NCI-H446 treated with DMSO at 0.1 percent for 48 hours (cell line): Measurements from ENCODE around the gene KLF15.
"Not testable (repeated sequence)": the region's sequence is repeated elsewhere in the genome, so short reads cannot be mapped to it uniquely, and the experiment has no call there.

Experiments used
- DNase-seq: peaks from one replicate; lab custom pipeline; 2025; lab: John Stamatoyannopoulos, UW

KLF15 gene

DNA sequence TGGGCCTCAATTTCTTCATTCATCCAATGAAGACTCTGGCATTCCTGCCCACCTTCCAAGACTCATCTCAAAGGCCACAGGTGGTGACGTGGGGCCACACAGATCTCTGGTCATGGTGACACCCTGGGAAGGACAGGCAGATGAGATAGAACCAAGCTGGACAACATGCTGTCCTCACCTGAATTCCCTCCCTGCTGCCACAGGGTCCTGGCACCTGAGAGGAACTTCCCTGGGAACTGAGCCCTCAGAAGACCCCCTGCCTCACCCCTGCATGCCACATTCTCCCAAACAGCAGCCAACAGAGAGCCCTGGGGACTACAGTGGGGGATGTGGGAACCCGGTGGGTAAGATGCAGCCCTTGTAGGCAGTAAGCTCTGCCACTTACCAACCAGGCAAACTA is 10.7 kb downstream of the KLF15 start:
- DNase-seq: no peak

DNA sequence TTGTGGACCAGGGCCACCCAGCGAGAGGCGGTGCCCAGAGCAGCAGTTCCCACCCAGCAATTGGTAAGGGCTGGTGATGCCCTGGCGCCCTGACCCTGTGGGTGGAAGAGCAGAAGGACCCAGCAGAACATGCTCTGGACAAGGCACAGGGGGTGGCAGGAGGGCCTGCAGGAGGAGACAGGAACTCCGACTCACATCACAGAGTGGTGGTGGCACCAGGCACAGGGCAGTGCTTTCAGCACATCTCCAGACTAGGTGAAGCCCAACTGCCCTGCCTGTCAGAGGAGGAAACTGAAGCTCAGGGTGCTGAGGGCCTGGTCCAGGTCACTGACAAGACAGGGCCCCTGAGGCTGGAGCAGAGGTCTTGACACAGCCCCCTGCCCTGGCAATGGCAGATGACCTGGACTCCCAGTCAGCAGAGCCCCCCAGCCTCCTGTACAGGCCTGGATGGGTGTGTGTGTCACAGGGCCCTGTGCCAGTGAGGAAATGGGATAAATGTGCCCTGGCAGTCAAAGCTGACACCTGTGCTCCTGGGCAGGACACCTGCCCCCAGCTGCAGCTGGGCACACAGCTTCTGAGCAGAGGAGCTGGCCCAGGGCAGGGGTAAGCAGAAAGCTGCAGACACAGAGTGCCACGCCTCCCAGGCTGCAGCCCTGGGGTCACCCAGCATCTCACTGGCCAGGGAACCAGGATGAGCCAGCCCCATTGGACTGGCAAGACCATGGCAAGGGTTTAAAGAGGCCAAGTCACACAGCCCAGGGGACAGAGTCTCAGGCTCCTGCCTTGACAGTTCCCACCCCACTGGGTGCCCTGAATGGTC is 11.4 kb downstream of the KLF15 start:
- no peak for DNase-seq

DNA sequence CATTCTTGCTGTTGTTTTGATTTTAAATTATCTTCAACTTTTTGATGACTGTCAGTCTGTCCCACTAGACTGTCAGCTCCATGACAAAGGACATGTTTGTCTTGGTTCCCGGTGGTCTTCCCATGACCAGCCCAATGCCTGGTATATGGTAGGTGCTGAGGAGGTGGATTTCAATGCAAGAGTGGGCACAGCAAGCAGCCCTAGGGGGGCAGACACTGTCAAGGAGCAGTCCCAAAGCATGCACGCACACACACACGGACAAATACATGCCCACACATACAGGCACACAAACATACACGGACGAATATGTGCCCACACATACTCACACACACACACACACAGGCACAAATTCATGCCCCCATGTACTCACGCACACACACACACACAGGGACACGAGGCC is 12.0 kb downstream of the KLF15 start:
- DNase-seq: no peak

DNA sequence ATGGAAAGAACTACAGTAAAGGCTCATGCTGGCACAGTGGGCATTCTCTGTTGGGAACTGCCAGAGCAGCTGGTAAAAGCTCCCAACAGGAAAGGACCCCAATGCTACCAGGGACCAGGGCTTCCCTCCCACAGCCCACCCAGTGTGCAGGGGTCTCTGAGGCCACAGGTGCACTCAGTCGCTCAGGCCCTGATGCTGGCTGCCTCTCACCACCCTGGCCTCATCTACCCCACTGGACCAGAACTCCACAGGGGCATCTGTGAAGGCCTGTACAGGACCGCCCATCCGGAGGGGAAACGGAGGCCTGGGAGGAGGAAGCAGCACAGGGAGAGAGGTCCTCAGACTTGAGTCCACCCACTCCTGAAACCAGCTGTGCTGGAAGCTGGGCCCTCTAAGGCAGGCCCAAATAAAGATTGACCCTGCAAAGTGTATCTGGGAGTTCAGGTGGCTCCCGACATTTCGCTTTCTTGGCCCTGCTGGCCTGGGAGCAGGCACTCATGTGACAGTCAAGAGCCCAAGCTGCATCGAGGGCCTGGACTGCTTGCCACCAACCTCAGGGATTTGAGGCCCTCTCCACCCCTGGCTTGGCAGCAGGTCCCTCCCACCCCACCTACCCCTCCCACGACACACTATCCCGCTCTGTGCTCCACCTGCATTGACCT is 12.7 kb downstream of the KLF15 start:
- DNase-seq: no peak

DNA sequence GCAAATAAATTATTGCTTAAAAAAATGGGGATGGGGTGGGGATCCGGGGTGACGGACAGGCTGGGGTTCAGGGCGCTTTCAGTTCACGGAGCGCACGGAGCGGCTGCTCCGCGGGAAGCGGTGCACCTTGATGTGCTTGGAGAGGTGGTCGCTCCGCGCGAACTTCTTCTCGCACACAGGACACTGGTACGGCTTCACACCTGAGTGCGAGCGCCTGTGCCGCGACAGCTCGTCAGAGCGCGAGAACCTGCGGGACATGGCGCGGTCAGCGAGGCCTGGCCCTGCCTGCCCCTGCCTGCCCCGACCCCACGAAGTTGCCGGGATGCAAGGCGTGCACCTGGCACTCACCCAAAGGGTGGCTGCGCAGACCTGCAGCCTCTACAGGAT is 13.6 kb downstream of the KLF15 start:
- no peak for DNase-seq

DNA sequence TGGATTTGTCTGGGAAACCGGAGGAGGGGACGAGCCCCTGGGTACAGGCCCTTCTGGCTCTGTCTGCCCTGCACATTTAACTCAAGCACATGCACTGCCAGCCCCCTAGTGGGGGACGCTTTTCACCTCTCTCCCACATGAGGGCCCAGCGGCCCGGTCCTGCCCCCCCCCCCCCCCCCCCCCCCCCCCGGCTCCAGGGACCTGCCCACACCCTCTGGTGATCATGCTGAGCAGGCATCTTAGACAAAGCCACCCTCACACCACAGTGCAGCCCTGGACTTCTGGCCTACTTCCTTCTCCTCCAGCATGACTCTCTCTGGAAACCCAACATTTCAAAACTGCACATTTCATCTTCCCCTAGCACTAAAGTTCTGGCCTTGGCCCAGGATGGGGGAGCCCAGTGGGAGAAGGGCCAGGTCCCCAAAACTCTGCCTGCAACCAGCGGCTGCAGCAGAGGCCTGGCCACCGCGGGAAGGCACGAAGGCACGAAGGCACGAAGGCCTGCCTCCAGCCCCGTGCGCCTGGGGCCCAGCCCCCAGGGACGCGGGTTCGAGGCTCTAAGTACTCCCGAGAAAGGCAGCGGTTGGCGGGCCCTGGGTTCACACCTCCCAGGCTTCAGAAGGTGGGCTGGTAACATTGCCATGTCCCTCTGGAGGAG is 14.1 kb downstream of the KLF15 start:
- no peak for DNase-seq

DNA sequence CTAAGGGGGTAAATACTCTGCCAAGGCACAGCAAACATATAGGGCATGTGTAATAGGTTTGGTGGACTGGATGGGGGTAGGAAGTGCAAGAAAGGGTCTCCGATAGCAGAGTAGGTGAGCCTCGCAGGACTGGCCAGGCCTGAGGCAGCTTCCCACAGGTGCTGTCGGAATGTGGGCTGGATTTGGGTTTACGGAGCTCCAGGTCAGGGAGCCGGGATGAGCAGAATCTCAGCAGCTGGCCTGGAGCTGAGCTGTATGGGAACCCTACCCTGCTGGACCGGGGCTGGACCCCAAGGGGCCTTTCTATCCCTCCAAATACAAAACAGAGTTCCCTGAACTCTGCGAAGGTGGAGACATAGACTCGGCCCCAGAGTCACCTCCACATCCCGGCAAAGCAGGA is 15.0 kb downstream of the KLF15 start:
- no peak for DNase-seq

DNA sequence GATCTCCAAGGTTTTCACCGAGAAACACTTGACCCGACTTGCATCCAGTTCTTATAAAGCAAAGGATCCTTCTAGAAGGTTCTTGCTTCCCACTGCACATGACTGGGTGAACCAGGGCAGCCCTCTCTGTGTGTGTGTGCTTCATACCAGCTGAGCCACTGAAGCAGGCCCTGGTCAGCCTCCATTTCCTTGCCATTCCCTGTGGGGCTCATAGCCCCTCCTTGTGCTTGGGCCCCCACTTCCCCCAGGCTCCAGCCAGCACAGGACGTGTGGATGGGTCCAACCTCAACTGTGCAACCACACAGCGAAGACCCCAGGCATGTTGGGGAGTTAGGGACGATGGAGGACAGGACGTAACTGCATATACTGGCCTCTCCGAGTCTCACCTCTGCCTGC is 15.5 kb downstream of the KLF15 start:
- DNase-seq: no peak

DNA sequence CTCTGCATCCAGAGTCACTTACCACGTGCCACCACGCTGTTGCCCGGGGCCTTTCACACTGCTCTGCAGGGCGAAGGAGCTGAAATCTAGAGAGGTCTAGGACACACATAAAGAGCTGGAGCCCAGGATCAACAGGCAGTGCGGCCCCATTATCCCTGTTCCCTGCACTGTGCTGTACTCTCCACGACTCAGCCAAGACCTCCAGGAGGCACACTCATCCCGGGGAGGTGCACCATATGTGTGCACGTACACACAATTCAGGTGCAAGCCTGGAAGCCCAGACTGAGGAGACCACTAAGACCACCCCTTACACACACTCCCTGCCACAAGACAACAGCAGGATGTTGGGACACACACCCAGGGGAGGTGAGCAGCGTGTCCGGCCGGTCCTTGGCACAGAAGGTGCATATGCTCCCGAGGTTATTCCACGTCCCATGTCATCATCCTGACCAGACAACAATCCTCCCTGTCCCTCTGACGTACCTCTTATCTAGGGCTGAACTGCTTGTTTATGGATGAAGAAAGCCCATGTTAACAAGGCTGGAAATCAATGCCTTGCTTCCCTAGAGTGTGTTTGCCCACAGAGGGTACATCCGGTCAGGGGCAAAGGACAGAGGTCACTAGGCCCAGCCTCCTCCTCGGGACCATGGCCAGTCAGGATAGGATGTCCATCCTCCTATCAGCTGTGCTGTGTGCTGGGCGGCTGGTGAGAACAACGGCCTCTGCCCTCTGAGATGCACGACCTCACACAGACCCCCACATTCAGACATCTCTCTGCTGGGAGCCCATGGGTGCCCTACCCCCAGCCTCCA is 16.1 kb downstream of the KLF15 start:
- no peak for DNase-seq

DNA sequence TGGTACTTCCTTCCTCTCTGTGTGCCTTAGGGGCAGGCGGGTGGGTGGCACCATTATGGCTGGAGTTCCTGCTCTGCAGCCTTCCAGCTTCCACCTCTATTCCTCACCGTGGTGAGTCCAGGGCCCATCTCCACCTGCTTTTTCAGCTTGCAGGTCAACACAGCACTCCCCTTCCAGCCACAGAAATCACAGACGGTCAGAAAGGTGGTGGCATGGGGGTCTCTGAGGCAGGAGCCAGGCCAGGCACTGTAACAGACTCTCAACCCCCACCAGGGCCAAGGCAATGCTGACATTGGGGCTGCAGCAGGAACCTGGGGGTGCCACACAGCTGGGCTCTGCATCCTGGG is 16.6 kb downstream of the KLF15 start:
- DNase-seq: no peak

DNA sequence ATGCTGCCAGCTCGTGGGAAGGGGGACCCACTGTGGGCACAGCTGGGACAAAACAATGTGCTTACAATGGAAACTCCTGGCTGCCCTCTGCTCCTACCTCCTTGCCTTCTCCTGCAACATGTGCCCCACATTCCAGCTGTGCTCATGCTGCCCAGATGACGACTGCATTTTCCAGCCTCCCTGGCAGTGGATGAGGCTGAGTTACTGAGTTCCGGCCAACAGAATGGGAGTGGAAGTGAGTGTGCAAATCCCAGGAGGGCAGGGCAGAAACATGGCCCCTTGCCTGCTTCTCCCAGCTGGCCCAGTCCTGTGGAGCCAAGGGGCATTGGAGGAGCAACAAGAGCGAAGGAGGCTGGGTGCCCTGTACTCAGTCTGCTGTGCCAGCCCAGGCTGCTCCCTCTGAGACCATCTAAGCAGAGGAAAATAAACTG is 17.1 kb downstream of the KLF15 start:
- no peak for DNase-seq

DNA sequence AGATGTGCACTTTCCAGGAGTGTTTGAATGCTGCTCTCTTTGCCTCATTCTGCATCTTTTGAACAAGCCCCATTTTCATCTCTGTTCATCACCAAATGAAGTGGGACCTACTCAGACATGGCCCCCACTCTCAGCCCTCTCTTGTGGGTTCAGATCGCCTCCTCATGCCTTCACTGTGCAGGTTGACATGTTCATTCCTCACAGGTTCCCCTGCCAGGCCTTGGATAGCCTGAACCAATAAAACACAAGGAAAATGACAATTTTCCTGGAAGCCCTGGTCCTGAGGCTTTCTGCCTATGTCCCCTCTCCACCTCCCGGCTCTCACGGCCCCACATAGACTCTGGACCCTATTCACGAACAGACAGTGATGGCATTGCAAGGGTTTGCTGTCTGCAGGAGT is 17.7 kb downstream of the KLF15 start:
- DNase-seq: no peak

DNA sequence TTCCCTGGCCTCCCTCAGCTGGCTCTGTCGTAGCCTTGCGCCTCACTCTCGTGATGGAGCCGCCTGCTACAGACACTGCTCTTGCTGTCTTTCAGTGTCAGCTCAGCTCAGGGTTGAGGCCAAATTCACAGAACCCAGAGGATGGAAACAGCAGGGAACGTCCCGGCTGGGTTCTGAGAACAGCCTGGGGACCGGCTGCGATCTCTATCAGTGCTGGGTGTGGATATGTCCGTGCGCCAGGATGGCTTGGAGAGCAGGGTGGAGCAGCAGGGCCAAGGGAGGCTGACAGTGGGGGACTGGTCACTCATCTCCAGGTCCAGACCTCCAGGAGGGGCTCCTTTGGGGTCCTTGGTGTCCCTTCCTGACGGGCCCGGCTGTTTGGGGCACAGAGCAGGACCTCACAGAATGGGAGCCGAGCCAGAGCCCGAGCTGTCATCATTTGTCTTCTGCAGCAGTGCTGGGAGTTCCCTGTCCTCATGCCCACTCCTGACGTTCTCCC is 18.4 kb downstream of the KLF15 start:
- DNase-seq: no peak

DNA sequence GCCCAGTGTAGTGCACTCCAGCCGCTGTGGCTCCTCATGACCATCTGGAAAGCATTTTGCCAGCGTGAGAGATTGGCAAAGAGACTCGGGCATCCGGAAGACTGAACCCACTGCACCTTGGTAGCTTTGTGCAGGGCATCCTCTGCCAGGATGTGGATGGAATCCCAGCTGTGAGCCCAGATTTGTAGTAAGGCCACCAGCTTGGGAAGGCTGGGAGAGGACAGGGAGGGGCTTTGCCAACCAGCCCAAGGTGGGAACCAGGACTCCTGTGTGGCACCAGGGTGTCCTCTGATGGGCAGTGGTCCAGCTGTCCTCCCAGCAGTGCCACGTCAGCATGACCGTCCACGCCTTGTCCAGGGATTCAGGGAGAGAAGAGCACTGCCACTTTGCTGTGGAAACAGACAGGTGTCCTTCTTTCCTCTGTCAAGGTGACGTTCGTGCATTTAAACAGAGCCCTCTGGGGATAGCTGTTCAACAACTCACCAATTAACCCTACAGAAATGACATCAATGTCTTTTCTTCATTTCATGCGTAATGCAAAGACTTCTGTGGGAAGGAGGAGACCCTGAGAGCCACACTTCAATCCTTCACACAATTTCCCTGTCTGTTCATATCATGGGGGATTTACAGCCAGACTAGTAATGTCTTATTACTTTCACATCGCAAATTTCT is 19.1 kb downstream of the KLF15 start:
- DNase-seq: no peak

DNA sequence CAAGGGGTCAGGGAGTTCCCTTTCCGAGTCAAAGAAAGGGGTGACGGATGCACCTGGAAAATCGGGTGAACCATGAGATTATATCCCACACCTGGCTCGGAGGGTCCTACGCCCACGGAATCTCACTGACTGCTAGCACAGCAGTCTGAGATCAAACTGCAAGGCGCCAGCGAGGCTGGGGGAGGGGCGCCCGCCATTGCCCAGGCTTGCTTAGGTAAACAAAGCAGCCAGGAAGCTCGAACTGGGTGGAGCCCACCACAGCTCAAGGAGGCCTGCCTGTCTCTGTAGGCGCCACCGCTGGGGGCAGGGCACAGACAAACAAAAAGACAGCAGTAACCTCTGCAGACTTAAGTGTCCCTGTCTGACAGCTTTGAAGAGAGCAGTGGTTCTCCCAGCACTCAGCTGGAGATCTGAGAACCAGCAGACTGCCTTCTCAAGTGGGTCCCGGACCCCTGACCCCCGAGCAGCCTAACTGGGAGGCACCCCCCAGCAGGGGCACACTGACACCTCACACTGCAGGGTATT is 25.3 kb downstream of the KLF15 start:
- DNase-seq: not testable (repeated sequence)

DNA sequence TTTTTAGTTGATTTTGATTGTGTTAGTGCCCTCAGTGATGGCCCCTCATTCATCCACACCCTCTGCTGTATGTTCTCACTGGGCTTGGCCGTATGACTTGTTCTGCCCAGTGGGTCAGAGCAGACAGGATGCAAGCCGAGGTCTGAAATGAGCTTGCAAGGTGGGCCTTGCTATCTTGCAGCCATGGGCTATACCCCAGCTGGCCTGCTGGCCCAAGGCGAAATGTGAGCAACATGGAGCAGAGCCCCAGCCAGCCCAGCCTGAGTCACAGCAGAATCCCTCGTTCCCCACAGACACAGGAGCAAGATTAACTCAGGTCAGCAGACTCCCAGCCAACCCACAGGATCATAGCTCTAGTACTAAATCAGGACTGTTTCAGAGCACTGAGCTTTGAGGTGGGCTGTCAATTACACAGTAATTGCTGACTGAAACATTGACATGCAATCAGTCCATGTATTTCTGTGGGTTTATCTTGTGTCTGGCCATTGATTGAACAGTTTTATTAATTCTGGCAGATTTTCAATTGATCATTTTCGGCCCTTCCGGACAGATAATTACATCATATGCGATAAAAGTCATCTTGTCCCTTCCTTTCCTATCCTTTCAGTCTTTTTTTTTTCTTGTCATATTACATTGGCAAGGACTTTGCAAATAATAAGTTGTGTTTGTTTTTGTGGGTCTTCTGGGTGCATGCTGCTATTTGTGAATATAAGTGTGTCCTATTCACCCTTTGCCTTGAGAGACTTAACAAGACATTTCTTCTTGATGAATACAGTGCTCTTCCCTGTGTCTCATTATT is 27.1 kb downstream of the KLF15 start:
- DNase-seq: no peak

DNA sequence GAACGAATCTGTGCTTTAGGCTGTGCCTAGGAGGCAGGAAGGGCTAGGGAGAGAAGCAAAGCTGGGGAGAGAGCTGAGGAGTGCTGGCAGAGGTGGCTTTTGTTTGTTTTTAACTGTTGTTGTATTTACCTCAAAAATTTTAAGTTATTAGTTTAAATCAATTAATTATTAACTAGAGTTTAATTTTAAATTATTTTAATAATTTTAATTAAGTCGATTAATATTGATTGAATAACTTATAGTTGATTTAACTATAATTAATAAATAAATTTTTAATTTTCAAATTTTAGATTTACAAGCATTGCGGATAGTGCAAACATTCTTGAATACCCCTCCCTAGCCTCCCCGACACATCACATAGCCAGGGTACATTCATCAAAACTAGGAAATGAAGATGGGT is 30.6 kb downstream of the KLF15 start:
- no peak for DNase-seq

DNA sequence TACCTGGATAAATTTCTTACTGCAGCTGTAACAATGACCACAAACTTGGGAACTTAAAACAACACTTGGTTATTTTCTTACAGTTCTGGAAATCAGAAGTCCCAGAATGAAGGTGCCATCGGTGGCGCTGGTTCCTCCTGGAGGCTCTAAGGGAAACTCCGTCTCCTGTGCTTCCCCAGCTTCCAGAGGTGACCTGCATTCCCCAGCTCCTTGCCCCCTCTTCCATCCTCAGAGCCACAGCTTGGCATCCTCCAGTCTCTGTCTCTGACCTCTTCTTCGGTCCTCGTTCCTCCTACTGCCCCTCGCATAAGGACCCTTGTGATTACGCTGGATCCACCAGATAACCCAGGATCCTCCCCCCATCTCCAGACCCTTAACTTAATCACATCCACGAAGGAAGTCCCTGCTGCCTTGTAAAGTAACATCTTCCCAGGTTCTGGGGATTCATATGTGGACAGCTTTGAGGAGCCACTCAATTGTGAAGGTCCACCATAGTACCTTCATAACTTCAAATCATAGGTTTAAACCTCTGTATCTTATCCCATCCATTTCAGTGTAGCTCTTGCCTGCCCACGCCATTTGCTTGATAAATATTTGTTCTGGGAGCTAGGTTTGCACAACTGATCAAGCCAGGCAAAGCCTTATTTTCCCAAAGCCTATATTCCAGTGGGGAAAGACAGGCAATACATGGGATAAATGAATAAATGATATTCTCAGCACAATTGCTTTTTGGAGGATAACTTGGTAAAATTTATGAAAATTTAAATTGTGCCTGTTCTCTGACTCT is 34.8 kb downstream of the KLF15 start:
- no peak for DNase-seq

DNA sequence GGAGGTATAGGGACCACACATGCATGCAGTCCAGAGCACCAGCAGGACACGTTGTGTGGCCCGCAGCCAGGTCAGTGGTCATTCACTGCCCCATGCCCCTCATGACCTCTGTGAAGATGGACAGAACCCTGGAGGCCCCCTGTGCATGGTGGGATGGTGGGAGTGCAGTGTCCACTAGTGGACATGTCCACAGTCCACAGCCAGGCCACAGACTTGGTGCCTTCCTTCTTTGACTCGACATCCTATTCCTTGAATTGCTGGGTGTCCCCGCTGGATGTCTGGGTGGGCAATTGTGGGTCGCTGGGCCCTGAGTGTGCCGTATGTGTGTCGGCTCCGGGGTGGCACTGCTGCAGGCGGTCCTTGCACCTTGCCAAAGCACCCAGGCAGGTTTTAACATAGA is 35.7 kb downstream of the KLF15 start:
- DNase-seq: no peak
